HepG2 (cell line): ENCODE results near the gene CARS2. TPM values are rescaled to one million over a fixed set of nuclear protein-coding genes. Genes with fewer than 3 reads are reported as not detected.

ENCODE experiments used
- CC2D1A ChIP-seq: sonication (generic); formaldehyde crosslinking; IDR thresholded peaks from 2 replicates; pipeline ENCODE4 v1.8.1; 2023; ENCODE audit warnings: mild to moderate bottlenecking, missing genetic modification reagents
- CTCF ChIP-seq: sonication (generic); formaldehyde crosslinking; IDR thresholded peaks from 2 replicates; pipeline ENCODE4 v1.5.0; 2020; ENCODE audit warnings: mild to moderate bottlenecking, missing genetic modification reagents, moderate library complexity
- GATAD1 ChIP-seq: IDR thresholded peaks from 2 replicates; pipeline ENCODE4 v1.6.1; 2016; ENCODE audit warnings: missing genetic modification reagents, missing compliant biosample characterization
- GMEB2 ChIP-seq: IDR thresholded peaks from 2 replicates; pipeline ENCODE4 v1.6.1; 2016; ENCODE audit warnings: missing biosample characterization, missing genetic modification reagents, low read depth
- LRRFIP1 ChIP-seq: sonication (generic); formaldehyde crosslinking; conservative IDR thresholded peaks from 2 replicates; pipeline ENCODE4 v1.4.0; 2020; ENCODE audit warnings: missing genetic modification reagents
- MAFF ChIP-seq: IDR thresholded peaks from 2 replicates; pipeline ENCODE4 v1.6.1; 2011; ENCODE audit warnings: low read depth, low read length, improper control_type of control experiment
- MYPOP ChIP-seq: sonication (generic); formaldehyde crosslinking; IDR thresholded peaks from 2 replicates; pipeline ENCODE4 v1.8.1; 2023; ENCODE audit warnings: mild to moderate bottlenecking, moderate library complexity, missing genetic modification reagents
- NPAS2 ChIP-seq: sonication (generic); formaldehyde crosslinking; IDR thresholded peaks from 2 replicates; pipeline ENCODE4 v1.8.0; 2022; ENCODE audit warnings: mild to moderate bottlenecking, missing genetic modification reagents, borderline replicate concordance
- RERE ChIP-seq: IDR thresholded peaks from 2 replicates; pipeline ENCODE4 v1.6.1; 2016; ENCODE audit warnings: low read depth, missing genetic modification reagents, missing compliant biosample characterization
- SRSF1 ChIP-seq: fragments of 200-400 bp; formaldehyde crosslinking; optimal IDR thresholded peaks from 2 replicates; pipeline ENCODE3; 2017; ENCODE audit warnings: mild to moderate bottlenecking, low read depth, low read length, moderate library complexity
- ZMAT3 ChIP-seq: sonication (generic); formaldehyde crosslinking; conservative IDR thresholded peaks from 2 replicates; pipeline ENCODE4 v1.7.0; 2021; ENCODE audit warnings: missing genetic modification reagents
- ZNF431 ChIP-seq: sonication (generic); formaldehyde crosslinking; IDR thresholded peaks from 2 replicates; pipeline ENCODE4 v1.9.0; 2022; ENCODE audit warnings: missing genetic modification reagents, low read depth, mild to moderate bottlenecking, borderline replicate concordance
- ZNF550 ChIP-seq: sonication (generic); formaldehyde crosslinking; IDR thresholded peaks from 2 replicates; pipeline ENCODE4 v1.4.0; 2020; ENCODE audit warnings: mild to moderate bottlenecking, missing genetic modification reagents, borderline replicate concordance
- ZNF776 ChIP-seq: sonication (generic); formaldehyde crosslinking; IDR thresholded peaks from 2 replicates; pipeline ENCODE4 v1.4.0; 2020; ENCODE audit warnings: mild to moderate bottlenecking, missing genetic modification reagents
- ZSCAN29 ChIP-seq: sonication (generic); formaldehyde crosslinking; conservative IDR thresholded peaks from 2 replicates; pipeline ENCODE4 v1.4.0; 2020; ENCODE audit warnings: mild to moderate bottlenecking, missing genetic modification reagents
- polyA plus RNA-seq, 8 experiments: library from polyadenylated mRNA; depleted of rRNA in 3 of 8; stranded (reverse) in 7 of 8; unstranded in 1 of 8; fragments of >200 nt; fragmentation: Illumina TruSeq in 4 of 8; extraction: Trizol in 4 of 8; gene quantifications; 2 replicates each; pipeline versions ENCODE4 v1.2.1 to v1.2.3, GENCODE V29; 2011 to 2016; ENCODE audit warnings: low read depth in 4 of 8, missing spikeins in 1 of 8, mixed read lengths in 1 of 8; ENCODE audit not compliant: insufficient read depth in 1 of 8
- total RNA-seq, 5 experiments: library from RNA; depleted of rRNA; stranded (reverse); fragments of >200 nt; fragmentation: Illumina TruSeq; extraction: Trizol; gene quantifications; 2 replicates each; pipeline ENCODE4 v1.2.3, GENCODE V29; 2016; ENCODE audit warnings: low read depth in 1 of 5

Gene CARS2
- total and polyA plus RNA-seq, 2 of the 13 experiments (the other 11 are each of a cell fraction or from before 2014, with no cell fraction given): 41.1 to 59.3 TPM

- no peak for TF ChIP-seq RERE (CRISPR knock-in tag)
- no peak for TF ChIP-seq GMEB2 (CRISPR knock-in tag)
- no peak for TF ChIP-seq NPAS2 (CRISPR knock-in tag)
- no peak for TF ChIP-seq ZNF431 (CRISPR knock-in tag)
- 0 out of 2 replicates have a peak, but pooled peaks have one; percentile 11 for TF ChIP-seq CTCF
- peak; percentile 59; the same call in 1 of the 2 replicates for TF ChIP-seq MYPOP
- TF ChIP-seq ZNF776 (CRISPR knock-in tag): peak; percentile 59; the same call in 1 of the 2 replicates
- TF ChIP-seq ZSCAN29: no peak
- TF ChIP-seq CC2D1A (CRISPR knock-in tag): no peak
- peak; percentile 96 for TF ChIP-seq SRSF1
- TF ChIP-seq ZNF550 (CRISPR knock-in tag): 0 out of 2 replicates have a peak, but pooled peaks have one; percentile 33
- no peak for TF ChIP-seq LRRFIP1 (CRISPR knock-in tag)
- TF ChIP-seq GATAD1 (CRISPR knock-in tag): peak; percentile 74
- 0 out of 2 replicates have a peak, but pooled peaks have one; percentile 47 for TF ChIP-seq ZMAT3 (CRISPR knock-in tag)
- TF ChIP-seq MAFF: no peak
Measured at GRCh38 chr13:110712849-110713641, 7.1 kb upstream of the CARS2 start (continued).
